ENCODE data around the gene ZBTB21.

ZBTB21 gene

GRCh38 chr21:42056996-42057689, 47.0 kb upstream of the ZBTB21 start:
- no peaks in the 10 kb centered on the region for H3K27me3 ChIP-seq (ENCODE audit: insufficient read depth, low read length, poor library complexity)
- no peak overlapping the region for H2BK15ac ChIP-seq (replicated peaks; ENCODE audit: low read depth)
- H3K27ac ChIP-seq (ENCODE audit: low read depth, low read length) = no peak overlapping the region
- no peak overlapping the region for H4K8ac ChIP-seq (ENCODE audit: low read depth, low read length)
- H3K79me2 ChIP-seq (ENCODE audit: control insufficient read depth, insufficient read depth, low read length) = no peaks in the 10 kb centered on the region
- no peak overlapping the region for H2AK5ac ChIP-seq (ENCODE audit: low read length)
- H4K5ac ChIP-seq (ENCODE audit: low read length) = no peak overlapping the region
- H2BK5ac ChIP-seq (ENCODE audit: low read length) = no peak overlapping the region
- no peak overlapping the region for H2BK120ac ChIP-seq (ENCODE audit: low read depth, low read length)
- H3K4me2 ChIP-seq (ENCODE audit: low read length) = no peak overlapping the region
- no peak overlapping the region for H3K4me3 ChIP-seq (ENCODE audit: low read length)
- H3K36me3 ChIP-seq (ENCODE audit: control insufficient read depth, insufficient read depth, low read length) = no peaks in the 10 kb centered on the region
- H3K79me1 ChIP-seq (ENCODE audit: low read length) = no peaks in the 10 kb centered on the region
- no peak overlapping the region for H3K9ac ChIP-seq (ENCODE audit: low read length)
- no peak overlapping the region for H3K23ac ChIP-seq (ENCODE audit: low read length)
- H3K56ac ChIP-seq (ENCODE audit: low read length) = no peak overlapping the region
- WGBS (ENCODE audit: extremely low coverage, insufficient coverage, low lambda C conversion rate) = no CpG with 5 or more reads among the region's 17 CpGs
- no peak overlapping the region for H3K4ac ChIP-seq (ENCODE audit: low read depth, low read length)
- H3K4me1 ChIP-seq (ENCODE audit: control insufficient read depth, low read depth, low read length) = no peaks in the 10 kb centered on the region
- no peak overlapping the region for H3K18ac ChIP-seq (ENCODE audit: low read length)
- no peak for DNase-seq

- Histone ChIP-seq H3K27me3 (ENCODE audit: insufficient read depth, low read length, poor library complexity) (no peaks in the 10 kb centered on the region), H2BK120ac (ENCODE audit: low read depth, low read length) (no peak overlapping the region), H3K4me1 (ENCODE audit: control insufficient read depth, low read depth, low read length) (no peaks in the 10 kb centered on the region), H3K4me2 (ENCODE audit: low read length) (no peak overlapping the region), H2BK5ac (ENCODE audit: low read length) (no peak overlapping the region), H4K5ac (ENCODE audit: low read length) (no peak overlapping the region), H3K79me2 (ENCODE audit: control insufficient read depth, insufficient read depth, low read length) (no peaks in the 10 kb centered on the region), H3K18ac (ENCODE audit: low read length) (no peak overlapping the region), H3K27ac (ENCODE audit: low read depth, low read length) (no peak overlapping the region), H3K9ac (ENCODE audit: low read length) (no peak overlapping the region), H3K56ac (ENCODE audit: low read length) (peak overlapping the region; percentile 15), H3K4me3 (ENCODE audit: low read length) (no peak overlapping the region), H3K79me1 (ENCODE audit: low read length) (no peaks in the 10 kb centered on the region), H2BK15ac (replicated peaks; ENCODE audit: low read depth) (no peak overlapping the region), H3K36me3 (ENCODE audit: control insufficient read depth, insufficient read depth, low read length) (no peaks in the 10 kb centered on the region), H3K4ac (ENCODE audit: low read depth, low read length) (no peak overlapping the region), H2AK5ac (ENCODE audit: low read length) (no peak overlapping the region), H4K8ac (ENCODE audit: low read depth, low read length) (no peak overlapping the region), H3K23ac (ENCODE audit: low read length) (no peak overlapping the region)
- WGBS (ENCODE audit: extremely low coverage, insufficient coverage, low lambda C conversion rate) = no CpG with 5 or more reads among the region's 11 CpGs
- no peak for DNase-seq
These were observed 46.3 kb upstream of the ZBTB21 start for GRCh38 chr21:42056468-42056867.

GRCh38 chr21:42055425-42055824, 45.3 kb upstream of the ZBTB21 start:
- Histone ChIP-seq H2BK5ac (ENCODE audit: low read length) (no peak overlapping the region), H3K23ac (ENCODE audit: low read length) (no peak overlapping the region), H3K27ac (ENCODE audit: low read depth, low read length) (no peak overlapping the region), H3K18ac (ENCODE audit: low read length) (no peak overlapping the region), H3K4ac (ENCODE audit: low read depth, low read length) (no peak overlapping the region), H4K8ac (ENCODE audit: low read depth, low read length) (no peak overlapping the region), H3K56ac (ENCODE audit: low read length) (no peak overlapping the region), H2BK120ac (ENCODE audit: low read depth, low read length) (no peak overlapping the region), H2BK15ac (replicated peaks; ENCODE audit: low read depth) (no peak overlapping the region), H3K4me3 (ENCODE audit: low read length) (no peak overlapping the region), H3K4me1 (ENCODE audit: control insufficient read depth, low read depth, low read length) (no peaks in the 10 kb centered on the region), H2AK5ac (ENCODE audit: low read length) (no peak overlapping the region), H3K79me2 (ENCODE audit: control insufficient read depth, insufficient read depth, low read length) (no peaks in the 10 kb centered on the region), H3K9ac (ENCODE audit: low read length) (no peak overlapping the region), H4K5ac (ENCODE audit: low read length) (no peak overlapping the region), H3K36me3 (ENCODE audit: control insufficient read depth, insufficient read depth, low read length) (no peaks in the 10 kb centered on the region), H3K79me1 (ENCODE audit: low read length) (no peaks in the 10 kb centered on the region), H3K4me2 (ENCODE audit: low read length) (no peak overlapping the region), H3K27me3 (ENCODE audit: insufficient read depth, low read length, poor library complexity) (no peaks in the 10 kb centered on the region)
- DNase-seq = no peak
- WGBS (ENCODE audit: extremely low coverage, insufficient coverage, low lambda C conversion rate) = no CpG with 5 or more reads among the region's 9 CpGs

GRCh38 chr21:42051788-42052187, 41.6 kb upstream of the ZBTB21 start:
- Histone ChIP-seq H3K4me2 (ENCODE audit: low read length) (no peak overlapping the region), H3K4ac (ENCODE audit: low read depth, low read length) (no peak overlapping the region), H3K9ac (ENCODE audit: low read length) (no peak overlapping the region), H3K4me3 (ENCODE audit: low read length) (no peak overlapping the region), H3K27me3 (ENCODE audit: insufficient read depth, low read length, poor library complexity) (no peaks in the 10 kb centered on the region), H3K4me1 (ENCODE audit: control insufficient read depth, low read depth, low read length) (no peaks in the 10 kb centered on the region), H3K23ac (ENCODE audit: low read length) (no peak overlapping the region), H3K27ac (ENCODE audit: low read depth, low read length) (no peak overlapping the region), H4K8ac (ENCODE audit: low read depth, low read length) (no peak overlapping the region), H2BK5ac (ENCODE audit: low read length) (no peak overlapping the region), H3K79me2 (ENCODE audit: control insufficient read depth, insufficient read depth, low read length) (no peaks in the 10 kb centered on the region), H4K5ac (ENCODE audit: low read length) (no peak overlapping the region), H2AK5ac (ENCODE audit: low read length) (no peak overlapping the region), H2BK15ac (replicated peaks; ENCODE audit: low read depth) (no peak overlapping the region), H3K56ac (ENCODE audit: low read length) (no peak overlapping the region), H3K18ac (ENCODE audit: low read length) (no peak overlapping the region), H3K79me1 (ENCODE audit: low read length) (no peaks in the 10 kb centered on the region), H3K36me3 (ENCODE audit: control insufficient read depth, insufficient read depth, low read length) (no peaks in the 10 kb centered on the region), H2BK120ac (ENCODE audit: low read depth, low read length) (no peak overlapping the region)
- no CpG with 5 or more reads among the region's 9 CpGs for WGBS (ENCODE audit: extremely low coverage, insufficient coverage, low lambda C conversion rate)
- DNase-seq = no peak

- H3K56ac ChIP-seq (ENCODE audit: low read length) = no peak overlapping the region
- no peak overlapping the region for H3K9ac ChIP-seq (ENCODE audit: low read length)
- H2BK15ac ChIP-seq (replicated peaks; ENCODE audit: low read depth) = no peak overlapping the region
- H3K27ac ChIP-seq (ENCODE audit: low read depth, low read length) = no peak overlapping the region
- no peak overlapping the region for H2BK5ac ChIP-seq (ENCODE audit: low read length)
- H3K4me2 ChIP-seq (ENCODE audit: low read length) = no peak overlapping the region
- DNase-seq = no peak
- no peak overlapping the region for H3K4me3 ChIP-seq (ENCODE audit: low read length)
- WGBS (ENCODE audit: extremely low coverage, insufficient coverage, low lambda C conversion rate) = no CpG with 5 or more reads among the region's 16 CpGs
- H3K23ac ChIP-seq (ENCODE audit: low read length) = no peak overlapping the region
- H3K4me1 ChIP-seq (ENCODE audit: control insufficient read depth, low read depth, low read length) = no peaks in the 10 kb centered on the region
- no peaks in the 10 kb centered on the region for H3K27me3 ChIP-seq (ENCODE audit: insufficient read depth, low read length, poor library complexity)
- no peak overlapping the region for H4K5ac ChIP-seq (ENCODE audit: low read length)
- H2BK120ac ChIP-seq (ENCODE audit: low read depth, low read length) = no peak overlapping the region
- no peak overlapping the region for H3K18ac ChIP-seq (ENCODE audit: low read length)
- no peak overlapping the region for H4K8ac ChIP-seq (ENCODE audit: low read depth, low read length)
- no peaks in the 10 kb centered on the region for H3K79me1 ChIP-seq (ENCODE audit: low read length)
- no peaks in the 10 kb centered on the region for H3K36me3 ChIP-seq (ENCODE audit: control insufficient read depth, insufficient read depth, low read length)
- H3K4ac ChIP-seq (ENCODE audit: low read depth, low read length) = no peak overlapping the region
- no peak overlapping the region for H2AK5ac ChIP-seq (ENCODE audit: low read length)
- H3K79me2 ChIP-seq (ENCODE audit: control insufficient read depth, insufficient read depth, low read length) = no peaks in the 10 kb centered on the region
These were observed 39.6 kb upstream of the ZBTB21 start for GRCh38 chr21:42049578-42050430.

Data from mesendoderm (in vitro differentiated cells).